Measurements from ENCODE around the gene TNFRSF6B.

The TNFRSF6B gene

DNA sequence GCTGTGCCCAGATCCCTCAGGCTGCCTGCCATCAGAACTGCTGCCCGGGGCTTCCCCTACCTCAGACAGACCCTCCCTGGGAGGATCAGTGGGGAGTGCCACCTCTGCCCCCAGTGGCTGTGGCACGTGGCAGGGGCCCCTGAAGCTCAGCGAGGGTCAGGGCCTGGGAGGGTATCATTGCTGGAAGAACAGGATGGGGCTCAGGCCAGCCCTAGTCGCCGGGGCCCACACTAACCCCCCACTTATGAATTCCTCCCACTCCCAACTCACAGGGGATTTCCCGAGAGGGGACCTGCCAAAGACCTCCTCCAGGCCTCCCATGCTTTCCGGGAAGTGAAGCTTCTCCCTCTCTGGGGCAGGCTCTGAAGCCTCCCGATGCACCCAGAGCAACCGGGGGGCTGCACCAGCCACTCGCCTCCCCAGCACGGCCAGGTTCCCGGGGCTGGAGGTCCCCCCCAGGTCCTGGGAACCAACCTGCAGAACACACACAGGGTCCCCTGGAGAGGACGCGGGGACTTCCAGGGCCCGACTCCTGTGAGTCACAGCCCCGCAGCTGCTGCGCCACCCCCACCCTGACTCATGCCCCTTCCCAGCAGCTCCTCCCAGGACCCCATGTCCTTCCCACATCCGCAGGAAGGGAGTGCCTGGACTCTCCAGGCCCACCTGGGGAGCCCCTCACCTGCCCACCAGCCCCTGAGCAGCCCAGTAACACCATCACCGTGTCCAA, 2.5 kb downstream of the TNFRSF6B start:
- DNase-seq = no peak

DNA sequence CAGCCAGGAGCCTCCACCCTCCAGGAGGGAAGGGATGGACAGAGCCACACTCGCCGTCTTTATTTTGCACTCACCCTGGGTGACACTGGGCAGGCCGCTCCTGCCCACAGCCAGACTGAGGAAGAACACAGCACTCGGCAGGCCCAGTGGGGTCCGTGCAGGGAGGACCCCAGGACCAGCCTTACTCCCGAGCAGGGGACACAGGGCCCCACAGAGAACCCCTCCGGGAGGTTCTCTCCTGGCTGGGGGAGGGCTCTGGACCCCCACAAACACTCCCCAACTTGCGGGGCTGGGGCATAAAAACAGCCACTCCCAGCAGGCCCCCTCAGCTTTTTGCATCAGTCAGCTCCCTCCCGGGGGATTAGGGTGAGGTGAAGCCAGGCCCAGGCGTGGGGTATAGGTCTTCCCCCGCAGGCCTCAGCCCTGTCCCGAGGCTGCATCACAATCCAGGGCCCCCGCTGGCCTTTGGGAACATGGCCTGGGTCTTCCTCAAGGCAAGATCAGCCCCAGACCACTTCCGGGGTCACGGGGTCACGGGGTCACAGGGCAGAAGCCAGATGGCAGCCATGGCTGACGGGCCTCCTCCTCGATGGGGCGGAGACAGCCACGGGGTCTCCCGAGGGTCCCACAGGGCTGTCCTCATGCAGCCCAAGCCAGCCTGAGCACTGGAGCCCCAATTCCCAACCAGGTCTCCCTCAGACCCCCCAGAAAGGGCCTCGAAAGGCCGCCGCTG, 3.2 kb downstream of the TNFRSF6B start:
- DNase-seq = no peak

DNA sequence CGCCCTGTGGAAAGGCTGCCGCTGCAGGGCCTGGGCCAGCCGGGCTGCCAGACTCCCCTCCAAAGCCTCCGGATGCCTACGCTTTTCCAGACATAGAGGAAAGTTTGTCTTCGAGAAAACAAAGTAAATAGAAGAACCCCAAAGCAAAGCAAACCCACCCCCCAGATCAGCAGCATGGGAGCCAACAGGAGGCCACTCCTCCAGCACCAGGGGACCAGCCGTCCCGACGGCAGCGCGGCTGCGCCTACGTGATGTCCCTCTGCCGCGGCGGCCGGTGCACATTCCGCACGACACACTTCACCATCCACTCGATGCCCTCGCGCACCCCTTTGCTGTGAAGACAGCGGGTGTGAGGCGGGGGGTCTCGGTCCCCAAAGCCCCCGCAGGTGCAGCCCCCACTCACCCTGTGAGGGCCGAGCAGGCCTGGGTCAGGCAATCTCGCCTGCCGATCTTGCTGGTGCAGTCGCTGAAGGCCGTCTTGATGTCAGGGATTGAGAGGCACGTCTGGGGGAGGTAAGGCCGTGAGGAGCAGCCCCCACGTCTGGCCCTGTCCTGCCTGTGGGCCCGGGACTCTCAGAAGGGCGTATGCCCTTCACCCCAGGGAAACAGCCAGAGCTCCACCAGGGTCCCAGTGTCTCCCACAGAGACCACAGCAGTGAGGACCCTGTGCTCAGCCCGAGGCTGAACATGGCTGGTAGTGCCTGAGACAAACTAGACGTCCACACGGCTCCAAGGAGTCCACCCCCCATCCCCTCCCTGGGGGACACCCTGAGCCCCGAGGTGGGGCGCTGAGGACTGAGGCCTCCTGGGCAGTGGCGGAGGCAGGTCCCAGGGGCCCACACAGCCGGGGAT, 4.0 kb downstream of the TNFRSF6B start:
- no peak for DNase-seq

DNA sequence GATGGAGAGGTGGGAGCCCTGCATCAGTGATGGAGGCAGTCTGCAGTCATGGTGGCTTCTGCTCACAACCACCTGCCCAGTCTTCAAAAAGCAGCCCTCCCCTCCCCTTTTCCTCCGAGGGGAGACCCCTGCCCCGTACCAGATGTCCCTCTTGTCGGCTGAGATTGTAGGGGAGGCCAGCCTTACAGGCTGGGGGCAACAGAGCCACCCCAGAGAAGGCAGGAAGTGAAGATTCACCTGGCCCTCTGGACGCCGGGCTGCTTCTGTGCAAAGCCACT, 4.5 kb downstream of the TNFRSF6B start:
- no peak for DNase-seq

DNA sequence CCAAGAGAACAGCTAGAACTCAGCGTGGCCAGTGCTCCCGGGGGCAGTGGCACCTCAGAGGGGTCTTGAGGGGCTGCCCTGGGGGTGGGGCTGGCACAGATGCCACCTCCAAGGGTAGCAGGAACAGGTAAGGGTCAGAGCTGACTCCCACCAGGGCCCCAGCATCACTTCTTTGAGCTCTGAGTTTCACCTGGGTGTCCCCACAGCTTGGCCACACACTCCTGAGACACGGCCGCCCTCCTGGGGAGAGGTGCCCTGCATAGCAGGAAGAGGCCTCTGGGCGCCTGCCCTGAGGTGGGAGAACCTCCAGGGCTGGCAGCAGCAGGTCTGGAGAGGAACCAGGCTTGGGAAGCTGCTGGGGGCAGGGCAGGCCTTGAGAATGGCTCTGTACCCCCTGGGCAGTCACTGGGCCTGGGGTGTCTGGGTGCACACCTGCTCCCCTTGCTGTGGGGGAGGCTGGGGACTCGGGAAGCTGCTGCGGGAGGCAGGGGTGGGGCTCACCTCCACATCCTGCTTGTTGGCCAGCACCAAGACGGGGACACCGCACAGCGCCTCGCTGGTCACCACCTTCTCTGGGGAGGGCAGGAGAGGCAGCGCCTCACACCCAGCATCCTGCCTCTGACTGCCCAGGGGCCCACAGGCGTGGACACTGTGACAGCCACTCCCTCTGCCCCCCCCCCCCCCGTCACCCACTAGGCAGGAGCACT, 5.0 kb downstream of the TNFRSF6B start:
- no peak for DNase-seq

DNA sequence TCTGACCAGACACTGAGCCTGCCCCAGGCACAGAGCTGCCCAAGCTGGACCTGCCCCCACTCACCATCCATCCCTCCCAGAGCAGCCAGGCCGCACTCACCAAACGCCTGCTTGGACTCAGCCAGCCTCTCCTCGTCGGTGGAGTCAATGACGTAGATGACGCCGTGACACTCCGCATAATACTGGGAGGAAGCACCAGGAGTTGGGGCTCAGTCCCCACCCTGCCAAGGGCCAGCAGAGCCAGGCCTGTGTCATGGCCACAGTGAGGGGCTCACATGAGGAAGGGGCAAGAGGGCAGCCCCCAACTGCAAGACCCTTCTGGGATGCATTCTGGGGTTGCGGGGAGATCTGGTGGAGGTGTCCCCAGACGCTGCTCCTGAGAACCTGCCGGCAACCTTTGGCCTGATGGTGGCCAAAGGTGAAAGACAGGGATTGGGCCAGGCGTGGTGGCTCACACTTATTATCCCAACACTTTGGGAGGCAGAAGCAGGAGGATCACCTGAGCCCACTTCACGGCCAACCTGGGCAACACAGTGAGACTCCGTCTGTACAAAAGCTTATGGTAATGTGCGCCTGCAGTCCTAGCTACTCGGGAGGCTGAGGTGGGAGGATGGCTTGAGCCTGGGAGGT, 5.7 kb downstream of the TNFRSF6B start:
- no peak for DNase-seq

DNA sequence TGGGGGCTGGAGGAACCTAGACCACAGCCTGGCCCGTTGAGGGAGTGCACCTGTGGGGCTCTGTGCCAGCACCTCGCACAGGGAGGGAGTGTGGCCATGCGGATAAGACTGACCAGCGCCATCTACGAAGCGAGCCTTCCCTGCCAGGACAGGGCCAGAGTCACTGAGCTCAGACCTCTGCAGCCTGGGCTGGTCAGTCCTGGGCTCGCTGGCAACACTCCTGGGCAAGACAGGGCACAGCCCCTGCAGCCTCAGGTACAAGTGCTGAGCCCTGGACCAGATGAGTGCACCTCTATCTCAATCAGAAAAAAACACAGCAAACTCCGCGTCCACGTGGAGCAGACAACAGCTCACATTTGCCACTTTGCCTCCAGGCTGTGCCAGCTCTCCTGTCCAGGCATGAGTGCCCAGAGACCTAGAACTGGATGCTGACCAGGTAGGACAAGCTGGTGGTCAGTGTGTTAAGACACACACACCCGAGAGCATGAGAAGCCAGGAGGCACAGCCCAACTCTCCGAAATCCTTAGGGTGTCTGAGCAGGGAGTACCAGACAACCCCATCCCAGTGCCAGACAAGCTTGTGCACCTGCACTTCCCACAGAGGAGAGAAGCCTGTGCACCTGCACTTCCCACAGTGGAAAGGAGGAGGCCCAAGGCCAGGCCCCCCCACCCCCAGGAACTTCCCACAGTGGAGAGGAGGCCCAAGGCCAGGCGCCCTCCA, 6.5 kb downstream of the TNFRSF6B start:
- no peak for DNase-seq

DNA sequence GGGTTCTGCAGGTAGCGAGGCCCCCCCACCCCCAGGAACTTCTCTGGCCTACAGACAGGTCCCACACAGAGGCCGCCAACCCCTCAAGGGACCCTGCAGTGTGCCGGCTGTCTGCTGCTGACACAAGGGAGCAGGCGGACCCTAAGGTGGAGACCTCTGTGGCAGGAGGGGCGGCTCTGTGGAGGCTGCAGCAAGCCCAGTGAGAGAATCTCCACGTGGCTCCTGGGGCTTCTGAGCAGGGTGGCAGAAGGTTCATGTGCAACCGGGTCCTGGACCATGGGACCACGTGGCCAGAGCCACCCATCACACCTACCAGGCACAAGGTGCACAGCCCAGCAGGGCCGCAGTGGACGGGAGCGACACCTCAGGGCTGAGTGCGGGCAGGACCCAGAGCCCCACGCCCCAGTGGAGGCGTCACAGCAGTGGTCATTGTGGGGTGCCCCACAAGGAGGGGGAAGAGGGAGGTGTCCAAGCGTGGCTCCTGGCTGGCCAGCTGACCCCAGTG, 7.1 kb downstream of the TNFRSF6B start:
- no peak for DNase-seq

DNA sequence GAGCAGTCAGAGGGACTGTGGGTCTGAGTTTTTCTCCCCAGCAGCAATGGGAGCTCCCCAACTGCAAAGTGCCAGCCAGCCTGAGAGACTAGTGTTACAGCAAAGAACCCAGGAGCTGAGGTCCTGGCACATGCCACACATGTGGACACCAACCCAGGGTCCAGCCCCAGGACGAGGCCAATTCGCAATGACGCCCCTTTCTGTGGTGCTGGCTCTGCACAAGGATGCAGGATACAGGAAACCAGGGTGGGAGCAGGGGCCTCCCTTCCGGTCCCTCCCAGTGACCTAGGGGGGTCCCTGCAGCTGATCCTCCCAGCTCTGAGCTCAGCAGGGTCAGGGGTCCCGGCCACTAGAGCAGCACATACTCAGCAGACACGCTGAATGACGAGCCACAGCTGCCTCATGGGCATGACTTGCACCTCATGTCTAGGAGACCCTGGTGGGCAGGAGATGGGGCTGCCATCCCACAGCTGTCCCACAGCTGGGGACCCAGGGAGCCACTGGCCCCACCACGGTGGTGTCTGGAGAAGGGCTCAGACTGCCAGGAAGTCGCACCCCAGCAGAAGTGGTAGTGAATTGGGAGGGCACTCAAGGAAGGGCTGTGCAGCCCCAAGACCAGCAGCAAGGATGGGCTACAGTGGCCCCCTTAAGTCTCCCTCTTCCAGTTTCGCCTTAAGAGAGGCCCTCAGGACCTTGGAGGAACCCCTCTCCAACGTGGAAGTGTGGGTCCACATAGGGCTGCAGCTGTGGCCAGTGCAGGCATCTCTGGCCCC, 7.7 kb downstream of the TNFRSF6B start:
- DNase-seq = no peak

DNA sequence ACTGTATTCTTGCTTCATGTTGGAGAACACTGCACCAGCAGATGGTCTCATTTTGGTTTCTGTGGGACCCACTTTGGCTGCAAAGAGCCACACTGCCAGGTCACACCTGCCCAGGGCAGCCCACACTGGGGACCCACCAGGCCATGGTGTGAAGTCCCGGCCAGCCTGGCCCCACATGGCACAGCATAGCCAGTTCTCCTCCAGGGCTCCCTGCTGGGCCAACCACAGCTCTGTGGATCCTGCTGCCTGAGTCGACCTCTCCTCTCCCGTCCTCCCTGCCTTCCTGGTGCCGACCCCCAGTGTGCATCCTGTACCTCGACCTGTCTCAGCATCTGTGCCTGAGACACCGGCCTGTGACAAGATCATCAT, 8.3 kb downstream of the TNFRSF6B start:
- DNase-seq = no peak

DNA sequence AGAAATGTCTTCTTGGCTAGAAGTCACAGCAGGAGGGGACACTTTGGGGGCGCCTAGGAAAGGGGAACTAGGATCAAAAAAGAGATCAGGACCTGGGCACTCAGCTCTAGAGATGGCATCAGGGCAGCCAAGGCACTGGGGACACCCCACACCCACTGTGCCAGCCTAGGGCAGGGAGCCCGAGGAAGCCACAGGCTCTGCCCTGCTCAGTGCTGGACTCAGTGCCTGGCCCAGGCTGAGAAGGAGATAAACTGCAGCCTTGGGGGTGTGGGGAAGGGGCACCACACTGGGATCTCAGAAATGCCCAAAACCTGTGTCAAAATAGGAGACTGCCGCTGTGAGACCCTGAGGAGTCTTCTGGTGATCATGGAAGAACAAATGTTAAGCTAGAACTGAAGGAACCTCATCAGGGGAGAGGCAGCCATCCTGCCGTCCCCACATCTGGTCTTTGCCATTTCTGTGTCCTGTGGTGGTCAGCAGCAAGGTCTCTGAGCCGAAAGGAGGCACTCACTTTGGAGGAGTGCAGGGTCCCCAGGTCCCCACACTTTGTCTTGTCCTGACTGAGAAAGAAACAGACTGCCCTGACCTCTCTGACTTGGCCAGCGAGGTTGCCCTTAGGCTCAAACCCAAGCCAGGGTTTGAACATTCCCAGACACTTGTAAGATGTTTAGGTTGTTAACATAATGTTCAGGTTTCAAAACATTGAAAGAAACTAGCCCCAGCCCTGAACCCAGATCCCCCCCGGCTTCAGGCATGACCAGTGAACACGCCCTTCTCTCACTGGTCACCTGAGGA, 9.0 kb downstream of the TNFRSF6B start:
- no peak for DNase-seq

DNA sequence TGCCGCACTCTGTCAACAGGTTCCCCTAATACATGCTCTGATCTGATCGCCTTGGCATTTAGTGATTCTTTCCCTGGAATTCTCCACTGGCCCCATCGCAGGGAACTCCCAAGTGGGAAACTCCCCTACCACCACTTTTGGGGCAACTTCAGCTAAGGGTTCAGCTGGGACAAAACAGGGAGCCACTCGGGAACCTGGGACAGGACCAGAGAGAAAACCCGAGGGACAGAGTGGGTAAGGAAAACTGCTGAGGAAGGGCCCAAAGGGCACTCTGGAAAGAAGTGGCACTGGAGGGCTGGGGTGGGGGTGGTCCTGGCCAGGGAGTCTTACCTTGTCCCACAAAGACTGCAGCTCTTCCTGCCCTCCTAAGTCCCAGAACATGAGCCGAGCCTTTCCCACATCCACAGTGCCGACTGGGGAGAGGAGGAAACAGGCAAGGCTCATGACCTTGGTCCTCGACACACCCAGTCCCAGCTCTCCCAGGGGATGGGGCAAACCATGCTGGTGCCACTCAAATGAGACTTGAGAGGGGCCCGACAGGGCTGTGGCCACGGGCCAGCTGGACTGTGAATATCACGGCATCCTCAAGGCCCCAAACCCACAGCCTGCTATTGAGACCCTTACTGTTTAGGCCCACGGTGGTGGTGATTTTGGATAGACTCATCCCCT, 9.7 kb downstream of the TNFRSF6B start:
- no peak for DNase-seq

DNA sequence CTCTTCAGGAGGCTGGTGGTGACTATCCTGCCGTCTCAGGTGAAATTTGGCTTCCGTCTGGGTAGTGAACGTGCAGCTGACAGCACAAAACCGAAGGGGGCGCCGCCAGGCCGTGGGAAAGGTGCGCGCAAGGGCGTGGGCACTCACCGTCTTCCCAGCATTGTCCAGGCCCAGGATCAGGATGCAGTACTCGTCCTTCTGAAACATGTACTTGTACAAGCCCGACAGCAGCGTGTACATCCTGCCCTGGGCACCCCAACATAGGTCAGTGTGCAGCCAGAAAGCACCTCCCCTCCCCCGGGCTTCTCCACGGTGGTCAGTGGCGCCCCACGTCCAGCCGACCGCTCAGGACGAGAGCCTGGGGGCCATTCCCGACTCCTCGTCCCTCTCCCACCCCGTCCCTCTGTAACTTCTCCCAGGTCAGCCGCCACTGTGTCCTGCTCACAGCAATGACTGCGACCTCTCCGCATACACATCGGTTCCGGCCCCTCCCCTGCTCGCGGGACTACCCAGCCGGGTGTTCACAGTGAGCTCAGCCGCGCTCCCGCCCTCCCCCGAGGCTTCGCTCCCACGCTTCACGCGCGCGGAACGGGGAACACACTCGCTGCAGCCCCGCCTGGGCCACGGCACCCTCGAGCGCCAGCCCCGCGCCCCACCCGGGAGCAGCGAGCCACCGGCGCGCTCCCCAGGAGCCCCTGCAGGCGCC, 10.6 kb downstream of the TNFRSF6B start:
- DNase-seq = no peak

DNA sequence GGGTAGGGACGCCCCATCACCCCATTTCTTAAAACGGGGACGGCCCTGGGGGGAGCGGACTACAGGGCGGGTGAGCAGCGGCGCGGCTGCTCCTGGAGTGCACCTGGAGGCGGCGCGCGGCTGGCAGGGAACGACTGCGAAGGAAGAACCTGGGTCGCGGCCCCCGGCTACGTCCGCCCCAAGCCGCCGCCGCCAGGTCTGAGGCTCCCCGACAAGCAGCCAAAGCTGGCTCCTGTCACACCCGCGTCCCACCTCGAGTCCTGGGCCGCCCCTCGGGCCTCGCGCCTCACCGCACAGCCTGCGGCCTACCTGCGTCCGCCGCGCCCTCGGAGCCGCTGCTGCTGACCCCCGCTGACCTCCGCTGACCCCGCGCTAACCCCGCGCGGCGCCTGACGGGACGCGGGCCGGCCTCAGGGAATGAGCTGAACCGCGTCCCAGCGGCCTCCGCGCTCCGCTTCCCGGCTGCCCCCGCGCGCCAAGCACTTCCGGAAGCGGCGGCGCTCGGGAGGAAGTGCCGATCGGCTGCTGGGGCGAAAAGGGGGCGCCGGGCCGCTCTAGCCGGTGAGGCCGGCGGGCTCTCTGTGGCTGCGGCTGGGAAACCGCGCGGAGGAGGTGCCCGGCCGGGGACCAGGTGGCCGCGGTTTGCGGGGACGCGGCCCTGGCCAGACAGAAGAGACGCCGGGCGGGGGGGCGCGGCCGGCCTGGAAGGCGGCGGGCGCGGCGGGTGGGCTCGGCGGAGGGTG, 11.3 kb downstream of the TNFRSF6B start, which contains the start of the genes ARFRP1 and ZGPAT:
TSS of gene ARFRP1 (minus strand) at position 419 of the 743 bp plus-strand sequence. CDS start 885 bp downstream, outside the sequence.
TSS of gene ZGPAT (plus strand) at position 482 of the 743 bp plus-strand sequence. CDS start 542 bp downstream, outside the sequence.
- no peak for DNase-seq

DNA sequence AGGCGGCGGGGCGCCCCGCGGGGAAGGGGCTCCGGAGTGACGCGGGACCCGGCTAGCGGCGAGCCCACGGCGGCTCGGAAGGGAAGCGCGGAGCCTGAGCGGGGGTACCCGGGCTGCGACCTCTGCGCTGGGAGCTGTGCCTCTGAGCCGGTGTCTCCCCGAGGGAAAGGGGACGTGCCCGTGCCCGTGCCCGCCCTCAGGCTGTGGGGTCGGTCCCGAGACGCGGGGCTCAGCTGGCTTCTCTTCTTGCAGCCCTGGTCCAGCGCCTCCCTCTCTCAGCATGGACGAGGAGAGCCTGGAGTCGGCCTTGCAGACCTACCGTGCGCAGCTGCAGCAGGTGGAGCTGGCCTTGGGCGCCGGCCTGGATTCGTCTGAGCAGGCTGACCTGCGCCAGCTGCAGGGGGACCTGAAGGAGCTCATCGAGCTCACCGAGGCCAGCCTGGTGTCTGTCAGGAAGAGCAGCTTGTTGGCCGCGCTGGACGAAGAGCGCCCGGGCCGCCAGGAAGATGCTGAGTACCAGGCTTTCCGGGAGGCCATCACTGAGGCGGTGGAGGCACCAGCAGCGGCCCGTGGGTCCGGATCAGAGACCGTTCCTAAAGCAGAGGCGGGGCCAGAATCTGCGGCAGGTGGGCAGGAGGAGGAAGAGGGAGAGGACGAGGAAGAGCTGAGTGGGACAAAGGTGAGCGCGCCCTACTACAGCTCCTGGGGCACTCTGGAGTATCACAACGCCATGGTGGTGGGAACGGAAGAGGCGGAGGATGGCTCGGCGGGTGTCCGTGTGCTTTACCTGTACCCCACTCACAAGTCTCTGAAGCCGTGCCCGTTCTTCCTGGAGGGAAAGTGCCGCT, 12.1 kb downstream of the TNFRSF6B start:
- no peak for DNase-seq

DNA sequence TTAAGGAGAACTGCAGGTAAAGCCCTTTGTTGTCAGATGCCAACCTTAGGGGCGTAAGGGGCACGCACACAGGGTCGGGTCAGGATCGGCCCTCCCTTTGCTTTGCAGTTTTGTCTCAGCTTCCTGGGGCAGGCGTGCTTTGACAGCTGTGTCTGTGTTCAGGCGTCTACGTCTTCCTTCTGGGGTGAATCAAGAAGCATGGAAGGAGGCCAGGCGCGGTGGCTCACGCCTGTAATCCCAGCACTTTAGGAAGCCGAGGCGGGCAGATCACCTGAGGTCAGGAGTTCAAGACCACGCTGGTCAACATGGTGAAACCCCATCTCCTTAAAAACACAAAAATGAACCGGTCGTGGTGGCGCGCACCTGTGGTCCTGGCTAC, 12.7 kb downstream of the TNFRSF6B start:
- DNase-seq = no peak

DNA sequence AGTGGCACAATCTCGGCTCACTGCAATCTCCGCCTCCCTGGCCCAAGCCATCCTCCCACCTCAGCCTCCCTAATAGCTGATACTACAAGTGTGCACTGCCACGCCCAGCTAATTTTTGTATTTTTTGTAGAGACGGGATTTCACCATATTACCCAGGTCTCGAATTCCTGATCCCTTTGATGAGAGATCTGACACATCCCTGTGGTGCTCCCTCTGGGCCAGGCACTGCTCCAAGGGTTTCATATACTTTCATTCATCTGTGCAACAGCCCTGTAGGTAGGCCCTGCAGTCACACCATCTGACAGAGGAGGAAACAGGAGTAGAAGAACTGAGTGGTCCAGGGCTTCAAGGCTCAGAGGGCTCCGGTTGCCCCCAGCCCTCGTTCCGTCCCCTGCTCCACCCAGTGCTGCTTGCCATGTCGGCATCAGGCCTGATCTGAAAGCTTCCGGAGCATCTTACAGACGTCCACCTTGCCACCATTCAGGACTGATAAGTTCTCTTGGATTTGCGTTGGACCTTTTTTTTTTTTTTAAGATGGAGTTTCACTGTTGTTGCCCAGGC, 14.7 kb downstream of the TNFRSF6B start:
- no peak for DNase-seq
